ENCODE measurements around the gene CREB3L4. TPM values are rescaled to one million over a fixed set of nuclear protein-coding genes. Genes with fewer than 3 reads are reported as not detected.
"Not testable (repeated sequence)": the region's sequence is repeated elsewhere in the genome, so short reads cannot be mapped to it uniquely, and the experiment has no call there.

CREB3L4 gene
- total RNA-seq, 1 experiment from 2014 or later, result 9.6 TPM

GRCh38 chr1:153959454-153959853 lies 8.2 kb upstream of the CREB3L4 start:
- DNase-seq (ENCODE audit: low read depth), result no peak

- no peak for DNase-seq (ENCODE audit: low read depth)
These were observed 7.5 kb upstream of the CREB3L4 start for GRCh38 chr1:153960206-153960605.

- DNase-seq (ENCODE audit: low read depth), result no peak
These were observed 6.3 kb upstream of the CREB3L4 start for GRCh38 chr1:153961421-153961820.

GRCh38 chr1:153962088-153963029 lies 5.3 kb upstream of the CREB3L4 start:
- peak; percentile 82 for DNase-seq (ENCODE audit: low read depth)

GRCh38 chr1:153963030-153963849 lies 4.5 kb upstream of the CREB3L4 start, which contains the start of gene SLC39A1:
TSS of gene SLC39A1 (minus strand) at chr1:153963537. CDS start at chr1:153962715, 822 bp downstream.
- DNase-seq (ENCODE audit: low read depth), result peak; percentile 96

GRCh38 chr1:153963850-153964331 lies 3.8 kb upstream of the CREB3L4 start:
- peak; percentile 70 for DNase-seq (ENCODE audit: low read depth)

GRCh38 chr1:153968000-153968363 lies 280 bp downstream of the CREB3L4 start:
- DNase-seq (ENCODE audit: low read depth), result no peak

- no peak for DNase-seq (ENCODE audit: low read depth)
These were observed 706 bp downstream of the CREB3L4 start for GRCh38 chr1:153968408-153968807.

GRCh38 chr1:153968972-153969371 lies 1.3 kb downstream of the CREB3L4 start:
- no peak for DNase-seq (ENCODE audit: low read depth)

GRCh38 chr1:153970346-153970745 lies 2.6 kb downstream of the CREB3L4 start:
- no peak for DNase-seq (ENCODE audit: low read depth)

GRCh38 chr1:153973071-153973470 lies 5.4 kb downstream of the CREB3L4 start:
- no peak for DNase-seq (ENCODE audit: low read depth)

GRCh38 chr1:153973525-153973924 lies 5.8 kb downstream of the CREB3L4 start:
- no peak for DNase-seq (ENCODE audit: low read depth)

GRCh38 chr1:153976819-153977249 lies 9.1 kb downstream of the CREB3L4 start:
- DNase-seq (ENCODE audit: low read depth), result no peak

GRCh38 chr1:153977250-153978240 lies 9.8 kb downstream of the CREB3L4 start, which contains the start of gene JTB:
TSS of gene JTB (minus strand) at chr1:153977674. CDS start at chr1:153977252, 422 bp downstream.
- DNase-seq (ENCODE audit: low read depth), result peak; percentile 87

- DNase-seq (ENCODE audit: low read depth), result no peak
These were observed 10.7 kb downstream of the CREB3L4 start for GRCh38 chr1:153978274-153978909.

- not testable (repeated sequence) for DNase-seq (ENCODE audit: low read depth)
These were observed 11.4 kb downstream of the CREB3L4 start for GRCh38 chr1:153979091-153979490.

- not testable (repeated sequence) for DNase-seq (ENCODE audit: low read depth)
These were observed 14.0 kb downstream of the CREB3L4 start for GRCh38 chr1:153981735-153982134.

GRCh38 chr1:153984123-153984894 lies 16.6 kb downstream of the CREB3L4 start:
- DNase-seq (ENCODE audit: low read depth), result no peak

GRCh38 chr1:153985341-153985912 lies 17.7 kb downstream of the CREB3L4 start:
- DNase-seq (ENCODE audit: low read depth), result peak; percentile 74
